Mammary epithelial cell (primary cell): ENCODE measurements around the gene SLC44A3.

Experiments
- CTCF ChIP-seq, 2 donors: IDR thresholded peaks in 1 of 2; conservative IDR thresholded peaks in 1 of 2; 2 replicates each; pipeline ENCODE4 v1.5.1; 2011 to 2012; ENCODE audit warnings: inconsistent platforms in 2 of 2, low read length in 2 of 2, mild to moderate bottlenecking in 2 of 2, control low read depth in 1 of 2, low read depth in 1 of 2; ENCODE audit not compliant: insufficient read depth in 1 of 2; ENCODE audit errors: extremely low read depth in 1 of 2
- EZH2 ChIP-seq: IDR thresholded peaks from 2 replicates; pipeline ENCODE4 v1.6.1; 2012; ENCODE audit warnings: low read length, inconsistent platforms, borderline replicate concordance

GRCh38 chr1:94920061-94920460 is 99.9 kb downstream of the SLC44A3 start:
- TF ChIP-seq CTCF (conservative IDR thresholded peaks at IDR 0.05 in 1 of 2, IDR thresholded peaks at IDR 0.05 in 1 of 2; ENCODE audit: extremely low read depth in 1 of 2, insufficient read depth in 1 of 2, low read depth in 1 of 2, low read length in 2 of 2) (no peak), EZH2 (no peak)
